CD4-positive, alpha-beta T cell treated with Interferon gamma for 1 hour (primary cell): Measurements from ENCODE around the gene SLC29A2.

Experiments used
- DNase-seq: peaks from one replicate; pipeline ENCODE4 v3.0.0-alpha.2; 2020

Gene SLC29A2

GRCh38 chr11:66346476-66347424 is 24.8 kb downstream of the SLC29A2 start:
- no peak for DNase-seq

GRCh38 chr11:66345316-66345649 is 26.3 kb downstream of the SLC29A2 start:
- DNase-seq = no peak

GRCh38 chr11:66344550-66345315 is 26.8 kb downstream of the SLC29A2 start, which contains the start of gene BRMS1:
BRMS1 (minus strand) TSS chr11:66345104; CDS start chr11:66342234, 2,870 bp downstream.
- peak; percentile 95 for DNase-seq

GRCh38 chr11:66343176-66343575 is 28.4 kb downstream of the SLC29A2 start:
- no peak for DNase-seq

- no peak for DNase-seq
Measured at GRCh38 chr11:66341502-66342126, 29.9 kb downstream of the SLC29A2 start.

- no peak for DNase-seq
Measured at GRCh38 chr11:66340596-66341501, 30.7 kb downstream of the SLC29A2 start.

- no peak for DNase-seq
Measured at GRCh38 chr11:66339686-66340483, 31.7 kb downstream of the SLC29A2 start.

- DNase-seq = no peak
Measured at GRCh38 chr11:66339162-66339675, 32.3 kb downstream of the SLC29A2 start.

- DNase-seq = no peak
Measured at GRCh38 chr11:66338276-66339161, 33.0 kb downstream of the SLC29A2 start.

- DNase-seq = no peak
Measured at GRCh38 chr11:66337103-66337899, 34.3 kb downstream of the SLC29A2 start.

- DNase-seq = peak; percentile 61
Measured at GRCh38 chr11:66336234-66337102, 35.1 kb downstream of the SLC29A2 start, which contains the start of gene RIN1. RIN1 (minus strand) TSS chr11:66336434; CDS start chr11:66336402, 32 bp downstream.

GRCh38 chr11:66335531-66336233 is 35.9 kb downstream of the SLC29A2 start:
- DNase-seq = no peak

- no peak for DNase-seq
Measured at GRCh38 chr11:66334605-66335442, 36.7 kb downstream of the SLC29A2 start.

- DNase-seq = no peak
Measured at GRCh38 chr11:66333896-66334604, 37.5 kb downstream of the SLC29A2 start.

GRCh38 chr11:66333220-66333877 is 38.2 kb downstream of the SLC29A2 start:
- DNase-seq = no peak
